Endothelial cell of umbilical vein (primary cell): Measurements from ENCODE around the gene PTCD1. TPM values are rescaled to one million over a fixed set of nuclear protein-coding genes. Genes with fewer than 3 reads are reported as not detected.

ENCODE experiments used
- BruUV-seq: library from RNA; stranded (reverse); fragments of 400-500 nt; replicated peaks from 2 replicates; lab custom pipeline; 2021; lab: Mats Ljungman, UMichigan
- CTCF ChIA-PET: fragments of 300-600, 350-600 bp; sonication (Branson Sonifier 250); formaldehyde crosslinking; loops from one replicate; lab custom pipeline; 2021; ENCODE audit warnings: antibody characterized with exemption, inconsistent platforms; lab: Charles Lee
- POLR2A ChIA-PET: fragments of 300-600, 350-600 bp; sonication (Branson Sonifier 250); formaldehyde crosslinking; loops from one replicate; lab custom pipeline; 2021; ENCODE audit warnings: antibody characterized with exemption, inconsistent platforms; lab: Charles Lee
- DNase-seq: peaks from one replicate; pipeline ENCODE4 v3.0.0-alpha.2; 2011; ENCODE audit warnings: low read depth, low spot score
- FAIRE-seq: peaks from 2 replicates; lab custom pipeline; 2011; peaks lifted over from hg19 to GRCh38; lab: Jason Lieb, UNC
- H2AFZ ChIP-seq: 2 replicates; pipeline ENCODE4 v1.6.0; 2012; ENCODE audit warnings: low read depth, low read length, control low read depth, inconsistent platforms
- H3K27ac ChIP-seq: 2 replicates; pipeline ENCODE4 v1.5.1; 2011; ENCODE audit warnings: low read depth, mild to moderate bottlenecking, control low read depth, low read length, moderate library complexity; ENCODE audit not compliant: insufficient read depth
- H3K27me3 ChIP-seq, 2 experiments: 2 replicates each; pipeline versions ENCODE4 v1.6.0 to v1.6.1; 2011; ENCODE audit warnings: low read length in 2 of 2, mixed read lengths in 1 of 2; ENCODE audit not compliant: control insufficient read depth in 2 of 2, insufficient read depth in 2 of 2
- H3K36me3 ChIP-seq, 2 experiments: 2 replicates in 1 of 2; 3 replicates in 1 of 2; pipeline ENCODE4 v1.5.1; 2011; ENCODE audit warnings: low read length in 2 of 2, mild to moderate bottlenecking in 1 of 2, moderate library complexity in 1 of 2; ENCODE audit not compliant: control insufficient read depth in 2 of 2, insufficient read depth in 2 of 2; ENCODE audit errors: extremely low read depth in 1 of 2
- H3K4me1 ChIP-seq: 3 replicates; pipeline ENCODE4 v1.5.1; 2011; ENCODE audit warnings: mild to moderate bottlenecking, low read length; ENCODE audit not compliant: control insufficient read depth, insufficient read depth; ENCODE audit errors: extremely low read depth
- H3K4me2 ChIP-seq: 2 replicates; pipeline ENCODE4 v1.6.1; 2011; ENCODE audit warnings: low read length, control low read depth, mixed read lengths; ENCODE audit not compliant: insufficient read depth
- H3K4me3 ChIP-seq, 3 experiments: fragments of 200-600 bp in 1 of 3; sonication (generic), shearing (Covaris generic) in 1 of 3; replicated peaks in 1 of 3; 2 replicates each; pipeline ENCODE4 v1.5.1; 2011 to 2016; ENCODE audit warnings: control low read depth in 3 of 3, low read length in 3 of 3, mild to moderate bottlenecking in 2 of 3, inconsistent platforms in 1 of 3, low read depth in 1 of 3, moderate library complexity in 1 of 3; ENCODE audit not compliant: insufficient read depth in 1 of 3
- H3K79me2 ChIP-seq: 2 replicates; pipeline ENCODE4 v1.6.0; 2012; ENCODE audit warnings: low read length, inconsistent platforms; ENCODE audit not compliant: control insufficient read depth, insufficient read depth
- H3K9ac ChIP-seq: replicated peaks from 2 replicates; pipeline ENCODE3; 2011; ENCODE audit warnings: low read length, control low read depth; ENCODE audit not compliant: insufficient read depth; ENCODE audit errors: extremely low read depth
- H3K9me1 ChIP-seq: replicated peaks from 3 replicates; pipeline ENCODE4 v1.6.0; 2011; ENCODE audit warnings: mild to moderate bottlenecking, low read length; ENCODE audit not compliant: control insufficient read depth, insufficient read depth; ENCODE audit errors: extremely low read depth
- H3K9me3 ChIP-seq: replicated peaks from 2 replicates; pipeline ENCODE4 v1.5.1; 2012; ENCODE audit warnings: low read length, inconsistent platforms; ENCODE audit not compliant: control insufficient read depth, insufficient read depth
- H4K20me1 ChIP-seq: replicated peaks from 2 replicates; pipeline ENCODE3; 2011; ENCODE audit warnings: mild to moderate bottlenecking, low read length; ENCODE audit not compliant: control insufficient read depth, insufficient read depth; ENCODE audit errors: extremely low read depth
- EZH2 ChIP-seq: IDR thresholded peaks from 2 replicates; pipeline ENCODE4 v1.6.1; 2012; ENCODE audit warnings: borderline replicate concordance, low read depth, mild to moderate bottlenecking, moderate library complexity, low read length, inconsistent platforms; ENCODE audit not compliant: severe bottlenecking
- FOS ChIP-seq: IDR thresholded peaks from 2 replicates; pipeline ENCODE4 v1.6.1; 2011; ENCODE audit warnings: mild to moderate bottlenecking, low read length, moderate library complexity, borderline replicate concordance; ENCODE audit not compliant: insufficient read depth
- GATA2 ChIP-seq: IDR thresholded peaks from 2 replicates; pipeline ENCODE4 v1.7.0; 2011; ENCODE audit warnings: low read depth, mild to moderate bottlenecking, moderate library complexity, mixed read lengths, low read length; ENCODE audit not compliant: insufficient read length, insufficient read depth
- MYC ChIP-seq: IDR thresholded peaks from one replicate; pipeline ENCODE4 v1.6.1; 2011; ENCODE audit warnings: mild to moderate bottlenecking, low read depth, low read length
- POLR2A ChIP-seq: IDR thresholded peaks from 2 replicates; pipeline ENCODE4 v1.6.1; 2012; ENCODE audit warnings: low read depth, mild to moderate bottlenecking, control low read depth, low read length
- POLR2AphosphoS5 ChIP-seq: IDR thresholded peaks from 2 replicates; pipeline ENCODE4 v1.6.1; 2012; ENCODE audit warnings: low read depth, mild to moderate bottlenecking, control low read depth, low read length, moderate library complexity; ENCODE audit not compliant: insufficient read depth
- dilution Hi-C: fragments of 300-500 bp; cut with MboI; formaldehyde crosslinking; loops from one replicate; pipeline ENCODE4 v1.15.0; 2019; ENCODE audit warnings: low sequenced_read_pairs; ENCODE audit not compliant: extremely low pct_ligation_motif_present
- intact Hi-C: fragments of 100-400 bp; cut with micrococcal nuclease; formaldehyde crosslinking; loops from one replicate; pipeline ENCODE4 v1.10.0; 2022
- polyA plus RNA-seq, 4 experiments: library from polyadenylated mRNA; depleted of rRNA in 3 of 4; stranded (reverse) in 3 of 4; unstranded in 1 of 4; fragments of >200 nt; gene quantifications; 2 replicates each; pipeline versions ENCODE4 v1.2.1 to v1.2.3, GENCODE V29; 2011 to 2012; ENCODE audit warnings: missing spikeins in 1 of 4
- total RNA-seq: library from RNA; stranded (reverse); gene quantifications from 2 replicates; pipeline ENCODE4 v1.2.3, GENCODE V29; 2021
- TF ChIP-seq, protein P1 (sequence below): IDR thresholded peaks from 2 replicates; pipeline ENCODE4 v1.6.1; 2011; ENCODE audit not compliant: insufficient read depth, insufficient read length
- TF ChIP-seq, protein P2 (sequence below), 2 donors: IDR thresholded peaks; 1 replicate in 1 of 2; 2 replicates in 1 of 2; pipeline ENCODE4 v1.5.1; 2011; ENCODE audit warnings: low read length in 2 of 2, mild to moderate bottlenecking in 2 of 2, moderate library complexity in 2 of 2, control low read depth in 1 of 2, inconsistent platforms in 1 of 2, low read depth in 1 of 2; ENCODE audit not compliant: insufficient read depth in 1 of 2; ENCODE audit errors: extremely low read depth in 1 of 2

PTCD1 gene
- total and polyA plus RNA-seq, 2 donors (not counting 3 experiments of a cell fraction or from before 2014, with no cell fraction given), result 3.8 to 9.6 TPM

DNA sequence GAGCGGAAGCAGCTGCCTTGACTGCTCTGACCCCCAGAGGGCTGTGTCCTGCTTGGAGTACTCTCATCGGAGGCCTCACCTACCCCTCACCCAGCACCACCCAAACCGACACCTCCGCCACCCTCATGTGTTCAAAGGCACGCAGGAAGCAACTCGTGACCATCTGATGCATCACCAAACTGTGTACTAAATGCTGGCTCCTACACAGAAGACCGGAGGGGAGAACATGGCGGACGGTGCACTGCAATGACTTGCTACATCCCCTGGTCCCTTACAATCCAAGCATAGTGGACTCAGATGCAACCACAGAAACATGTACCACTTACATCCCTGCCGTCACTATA is 33.6 kb downstream of the PTCD1 start:
- Histone ChIP-seq H3K4me1 (peaks cover 19% of the 10 kb centered on the region), H3K36me3 (peaks cover 15 to 31% of the 10 kb centered on the region in 2 experiments), H3K79me2 (peaks cover 63% of the 10 kb centered on the region), H3K9me3 (no peaks in the 10 kb centered on the region), H3K27ac (no peak overlapping the region), H3K4me2 (no peak overlapping the region), H3K4me3 (no peak overlapping the region), H3K27me3 (no peaks in the 10 kb centered on the region), H4K20me1 (peaks cover 2% of the 10 kb centered on the region), H2AFZ (no peak overlapping the region), H3K9me1 (no peaks in the 10 kb centered on the region), H3K9ac (no peak overlapping the region)
- intact Hi-C loops, result no loop called here
- dilution Hi-C loops, result no loop called here
- FAIRE-seq (no peak), DNase-seq (no peak)
- CTCF ChIA-PET, result interaction anchor here (0.6 to 0.7 kb wide), 2 partner anchors 11 to 39 kb away, joined by 3 read pairs; no protein-coding TSS in a partner anchor
- POLR2A ChIA-PET, result interaction anchor here (0.6 to 1.2 kb wide), 2 partner anchors 27 to 30 kb away, joined by 3 to 5 read pairs; no protein-coding TSS in a partner anchor
- BruUV-seq, result no TSS peak
- TF ChIP-seq, protein P1, sequence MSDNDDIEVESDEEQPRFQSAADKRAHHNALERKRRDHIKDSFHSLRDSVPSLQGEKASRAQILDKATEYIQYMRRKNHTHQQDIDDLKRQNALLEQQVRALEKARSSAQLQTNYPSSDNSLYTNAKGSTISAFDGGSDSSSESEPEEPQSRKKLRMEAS, result no peak
- no peak for TF ChIP-seq POLR2AphosphoS5
- no peak for TF ChIP-seq GATA2
- no peak for TF ChIP-seq POLR2A
- TF ChIP-seq FOS, result no peak
- no peak for TF ChIP-seq EZH2
- TF ChIP-seq, protein P2, sequence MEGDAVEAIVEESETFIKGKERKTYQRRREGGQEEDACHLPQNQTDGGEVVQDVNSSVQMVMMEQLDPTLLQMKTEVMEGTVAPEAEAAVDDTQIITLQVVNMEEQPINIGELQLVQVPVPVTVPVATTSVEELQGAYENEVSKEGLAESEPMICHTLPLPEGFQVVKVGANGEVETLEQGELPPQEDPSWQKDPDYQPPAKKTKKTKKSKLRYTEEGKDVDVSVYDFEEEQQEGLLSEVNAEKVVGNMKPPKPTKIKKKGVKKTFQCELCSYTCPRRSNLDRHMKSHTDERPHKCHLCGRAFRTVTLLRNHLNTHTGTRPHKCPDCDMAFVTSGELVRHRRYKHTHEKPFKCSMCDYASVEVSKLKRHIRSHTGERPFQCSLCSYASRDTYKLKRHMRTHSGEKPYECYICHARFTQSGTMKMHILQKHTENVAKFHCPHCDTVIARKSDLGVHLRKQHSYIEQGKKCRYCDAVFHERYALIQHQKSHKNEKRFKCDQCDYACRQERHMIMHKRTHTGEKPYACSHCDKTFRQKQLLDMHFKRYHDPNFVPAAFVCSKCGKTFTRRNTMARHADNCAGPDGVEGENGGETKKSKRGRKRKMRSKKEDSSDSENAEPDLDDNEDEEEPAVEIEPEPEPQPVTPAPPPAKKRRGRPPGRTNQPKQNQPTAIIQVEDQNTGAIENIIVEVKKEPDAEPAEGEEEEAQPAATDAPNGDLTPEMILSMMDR (IDR thresholded peaks at IDR 0.05; ENCODE audit: extremely low read depth in 1 of 2, insufficient read depth in 1 of 2, low read depth in 1 of 2, low read length in 2 of 2), result no peak
- TF ChIP-seq MYC, result no peak
